ENCODE measurements around the gene DPF3.

The DPF3 gene

DNA sequence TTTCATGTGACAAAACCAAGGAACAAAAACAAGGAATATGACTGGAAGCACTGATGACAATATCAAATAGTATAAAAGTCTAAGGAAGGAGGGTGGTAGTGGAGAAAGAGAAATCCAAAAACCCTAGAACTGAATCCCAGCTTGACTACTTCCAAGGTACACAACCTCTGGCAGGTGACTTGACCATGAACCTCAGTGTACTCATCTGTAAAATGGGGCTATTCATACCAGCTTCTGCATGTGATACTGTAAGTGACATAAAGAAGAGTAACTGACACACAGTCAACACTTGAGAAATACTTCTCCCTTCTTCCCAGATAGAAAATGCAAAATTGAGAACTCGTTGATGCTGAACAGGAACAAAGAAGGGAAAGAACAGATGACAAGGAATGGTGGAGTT is 10.3 kb upstream of the DPF3 start:
- H3K4me3 ChIP-seq (ENCODE audit: low read length): no peak overlapping the region
- no peak overlapping the region for H3K9ac ChIP-seq (ENCODE audit: low read length)
- H3K27me3 ChIP-seq (replicated peaks; ENCODE audit: control insufficient read depth, insufficient read depth, low read length): no peaks in the 10 kb centered on the region
- no peaks in the 10 kb centered on the region for H3K36me3 ChIP-seq (ENCODE audit: control insufficient read depth, insufficient read depth, low read length, severe bottlenecking)
- H3K4me1 ChIP-seq (ENCODE audit: control insufficient read depth, insufficient read depth, low read length): peaks cover 39% of the 10 kb centered on the region
- no peak for DNase-seq (ENCODE audit: low read depth)
- no peaks in the 10 kb centered on the region for H3K9me3 ChIP-seq (ENCODE audit: control insufficient read depth, low read length)

GRCh38 chr14:72903716-72904115 is 9.8 kb upstream of the DPF3 start:
- Histone ChIP-seq H3K9me3 (ENCODE audit: control insufficient read depth, low read length) (no peaks in the 10 kb centered on the region), H3K27me3 (replicated peaks; ENCODE audit: control insufficient read depth, insufficient read depth, low read length) (no peaks in the 10 kb centered on the region)
- DNase-seq (ENCODE audit: low read depth): no peak

GRCh38 chr14:72902801-72903530 is 9.1 kb upstream of the DPF3 start:
- no peak for DNase-seq (ENCODE audit: low read depth)
- Histone ChIP-seq H3K4me3 (ENCODE audit: low read length) (no peak overlapping the region), H3K27me3 (replicated peaks; ENCODE audit: control insufficient read depth, insufficient read depth, low read length) (no peaks in the 10 kb centered on the region), H3K4me1 (ENCODE audit: control insufficient read depth, insufficient read depth, low read length) (peaks cover 30% of the 10 kb centered on the region), H3K36me3 (ENCODE audit: control insufficient read depth, insufficient read depth, low read length, severe bottlenecking) (no peaks in the 10 kb centered on the region), H3K9ac (ENCODE audit: low read length) (no peak overlapping the region), H3K9me3 (ENCODE audit: control insufficient read depth, low read length) (no peaks in the 10 kb centered on the region)

More at GRCh38 chr14:72903716-72904115, 9.8 kb upstream of the DPF3 start:
- H3K9ac ChIP-seq (ENCODE audit: low read length): no peak overlapping the region
- no peak overlapping the region for H3K4me3 ChIP-seq (ENCODE audit: low read length)
- peaks cover 37% of the 10 kb centered on the region for H3K4me1 ChIP-seq (ENCODE audit: control insufficient read depth, insufficient read depth, low read length)
- no peaks in the 10 kb centered on the region for H3K36me3 ChIP-seq (ENCODE audit: control insufficient read depth, insufficient read depth, low read length, severe bottlenecking)

DNA sequence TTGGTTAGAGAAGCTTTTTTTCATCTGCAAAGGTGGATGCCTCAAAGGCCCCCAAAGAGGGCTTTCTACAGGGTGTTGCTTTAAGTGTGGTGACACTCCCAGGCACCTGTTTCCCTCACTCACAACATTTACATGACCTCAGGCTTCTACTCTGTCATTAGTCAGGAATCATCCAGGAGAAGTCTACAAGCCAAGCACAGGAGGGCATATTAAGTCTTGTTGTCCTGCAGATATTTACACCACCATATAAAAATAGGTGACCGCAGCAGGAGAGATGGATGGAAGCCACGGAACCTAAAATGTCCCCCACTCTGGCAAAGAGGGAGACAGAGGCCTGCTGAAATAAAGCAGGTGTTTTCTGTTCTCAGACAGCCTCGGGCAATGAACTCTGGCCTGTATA is 7.5 kb upstream of the DPF3 start:
- Histone ChIP-seq H3K4me3 (ENCODE audit: low read length) (no peak overlapping the region), H3K4me1 (ENCODE audit: control insufficient read depth, insufficient read depth, low read length) (peaks cover 14% of the 10 kb centered on the region), H3K9me3 (ENCODE audit: control insufficient read depth, low read length) (no peaks in the 10 kb centered on the region), H3K27me3 (replicated peaks; ENCODE audit: control insufficient read depth, insufficient read depth, low read length) (no peaks in the 10 kb centered on the region), H3K9ac (ENCODE audit: low read length) (no peak overlapping the region), H3K36me3 (ENCODE audit: control insufficient read depth, insufficient read depth, low read length, severe bottlenecking) (no peaks in the 10 kb centered on the region)
- no peak for DNase-seq (ENCODE audit: low read depth)

DNA sequence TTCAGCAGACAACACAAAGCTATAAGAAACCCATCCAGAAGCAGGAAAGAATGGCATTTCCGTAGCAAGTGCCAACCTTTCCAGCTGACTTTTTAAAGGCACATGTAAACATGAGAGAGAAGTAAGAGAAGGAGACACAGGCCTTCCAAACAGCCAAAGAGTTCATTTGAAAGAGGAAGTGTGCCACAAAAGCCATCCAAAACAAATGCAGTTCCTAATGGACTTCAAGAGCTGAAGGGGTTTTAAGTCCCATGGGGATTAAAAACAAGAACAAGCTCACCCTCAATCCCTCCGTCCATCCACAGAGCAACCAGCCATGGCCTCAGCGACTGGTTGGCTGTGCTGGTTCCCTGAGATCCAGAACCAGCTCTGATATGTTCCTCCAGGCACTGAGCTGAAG is 4.5 kb upstream of the DPF3 start:
- Histone ChIP-seq H3K9me3 (ENCODE audit: control insufficient read depth, low read length) (no peaks in the 10 kb centered on the region), H3K36me3 (ENCODE audit: control insufficient read depth, insufficient read depth, low read length, severe bottlenecking) (no peaks in the 10 kb centered on the region), H3K27me3 (replicated peaks; ENCODE audit: control insufficient read depth, insufficient read depth, low read length) (no peaks in the 10 kb centered on the region), H3K4me3 (ENCODE audit: low read length) (no peak overlapping the region), H3K4me1 (ENCODE audit: control insufficient read depth, insufficient read depth, low read length) (peaks cover 9% of the 10 kb centered on the region), H3K9ac (ENCODE audit: low read length) (no peak overlapping the region)
- no peak for DNase-seq (ENCODE audit: low read depth)

DNA sequence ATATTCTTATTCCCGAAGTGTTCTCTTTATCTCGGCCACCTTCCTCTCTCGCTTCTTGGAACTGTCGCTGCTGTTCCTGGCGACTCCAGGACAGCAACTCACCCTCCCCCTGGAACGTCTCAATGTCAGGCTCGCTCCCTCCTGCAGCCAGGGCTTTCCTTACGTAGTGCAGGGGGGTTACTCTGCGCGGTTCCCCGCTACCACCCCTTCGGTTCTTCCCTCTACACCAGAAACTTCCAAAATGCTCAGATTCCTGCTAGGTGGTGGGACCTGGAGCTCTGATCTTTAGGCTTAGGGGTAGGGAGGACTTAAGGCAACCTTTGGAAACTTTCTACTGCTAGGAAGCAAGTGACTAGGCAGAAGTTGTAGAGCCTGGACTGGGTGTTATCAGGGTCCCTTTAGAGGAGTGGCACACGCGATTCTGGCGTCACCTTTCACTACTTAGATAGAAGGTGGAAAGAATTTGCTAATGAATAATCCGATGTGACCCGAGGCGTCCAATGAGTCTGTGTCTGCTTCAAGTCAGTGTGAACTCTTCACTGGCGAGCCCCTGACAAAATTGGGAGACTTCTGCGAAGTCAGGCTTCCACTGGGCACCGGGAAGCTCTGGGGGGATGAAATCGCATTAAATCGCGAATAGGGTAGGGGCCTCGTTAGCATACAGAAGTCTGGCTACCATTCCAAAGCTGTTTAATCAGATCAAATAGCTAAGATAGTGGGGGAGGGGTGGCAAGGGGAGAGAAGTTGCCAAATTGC is 900 bp upstream of the DPF3 start:
- H3K4me3 ChIP-seq (ENCODE audit: low read length): peak overlapping the region; percentile 98
- H3K4me1 ChIP-seq (ENCODE audit: control insufficient read depth, insufficient read depth, low read length): peaks cover 16% of the 10 kb centered on the region
- no peaks in the 10 kb centered on the region for H3K9me3 ChIP-seq (ENCODE audit: control insufficient read depth, low read length)
- no peaks in the 10 kb centered on the region for H3K36me3 ChIP-seq (ENCODE audit: control insufficient read depth, insufficient read depth, low read length, severe bottlenecking)
- DNase-seq (ENCODE audit: low read depth): peak; percentile 54
- H3K27me3 ChIP-seq (replicated peaks; ENCODE audit: control insufficient read depth, insufficient read depth, low read length): no peaks in the 10 kb centered on the region
- H3K9ac ChIP-seq (ENCODE audit: low read length): peak overlapping the region; percentile 71

GRCh38 chr14:72894323-72894622 is 372 bp upstream of the DPF3 start:
- H3K4me1 ChIP-seq (ENCODE audit: control insufficient read depth, insufficient read depth, low read length): peaks cover 16% of the 10 kb centered on the region
- peak overlapping the region; percentile 71 for H3K9ac ChIP-seq (ENCODE audit: low read length)
- no peaks in the 10 kb centered on the region for H3K36me3 ChIP-seq (ENCODE audit: control insufficient read depth, insufficient read depth, low read length, severe bottlenecking)
- no peaks in the 10 kb centered on the region for H3K27me3 ChIP-seq (replicated peaks; ENCODE audit: control insufficient read depth, insufficient read depth, low read length)
- H3K9me3 ChIP-seq (ENCODE audit: control insufficient read depth, low read length): no peaks in the 10 kb centered on the region
- DNase-seq (ENCODE audit: low read depth): no peak
- H3K4me3 ChIP-seq (ENCODE audit: low read length): peak overlapping the region; percentile 98

- peak overlapping the region; percentile 79 for H3K9ac ChIP-seq (ENCODE audit: low read length)
- no peaks in the 10 kb centered on the region for H3K9me3 ChIP-seq (ENCODE audit: control insufficient read depth, low read length)
- peaks cover 27% of the 10 kb centered on the region for H3K4me1 ChIP-seq (ENCODE audit: control insufficient read depth, insufficient read depth, low read length)
- no peaks in the 10 kb centered on the region for H3K27me3 ChIP-seq (replicated peaks; ENCODE audit: control insufficient read depth, insufficient read depth, low read length)
- H3K4me3 ChIP-seq (ENCODE audit: low read length): peak overlapping the region; percentile 98
- peak; percentile 61 for DNase-seq (ENCODE audit: low read depth)
- H3K36me3 ChIP-seq (ENCODE audit: control insufficient read depth, insufficient read depth, low read length, severe bottlenecking): no peaks in the 10 kb centered on the region
Observed at GRCh38 chr14:72892879-72893635, 844 bp downstream of the DPF3 start.

DNA sequence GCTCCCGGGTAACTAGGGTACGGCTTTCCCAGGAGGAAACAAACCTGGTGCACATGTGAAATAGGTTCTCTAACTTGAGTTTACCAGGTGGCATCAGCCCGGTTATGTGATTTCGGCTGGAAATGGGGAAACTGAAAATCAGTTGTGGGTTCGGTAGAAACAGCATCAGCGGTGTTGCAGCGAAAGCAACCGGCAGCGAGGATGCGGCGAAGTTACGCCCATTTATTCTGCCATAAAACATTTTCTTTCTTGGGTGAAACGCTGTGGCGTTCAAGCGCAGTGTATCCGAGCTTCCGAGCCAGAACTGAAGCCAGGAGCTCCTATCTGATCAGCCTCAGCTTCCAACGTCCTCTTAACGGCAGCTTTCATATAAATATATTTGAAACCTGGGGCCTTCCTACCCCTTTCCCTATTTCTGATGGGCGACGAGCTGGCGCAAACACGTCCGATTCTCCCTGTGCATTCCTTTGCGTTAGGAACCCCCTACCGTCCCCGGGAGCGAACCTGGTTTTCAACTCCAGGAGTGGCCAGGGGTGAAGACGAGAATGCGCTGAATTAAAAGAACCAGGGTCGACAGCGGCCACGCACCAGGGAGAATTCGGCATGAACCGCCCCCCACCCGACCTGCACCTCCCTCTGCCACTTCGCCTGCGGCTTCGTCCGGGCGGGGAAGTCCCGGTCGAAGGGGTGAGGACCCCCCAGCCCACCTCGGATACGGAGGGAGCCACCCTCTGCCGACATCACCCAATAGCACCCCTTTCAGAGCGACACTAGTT is 1.6 kb downstream of the DPF3 start:
- peak; percentile 63 for DNase-seq (ENCODE audit: low read depth)
- no peaks in the 10 kb centered on the region for H3K27me3 ChIP-seq (replicated peaks; ENCODE audit: control insufficient read depth, insufficient read depth, low read length)
- peak overlapping the region; percentile 98 for H3K4me3 ChIP-seq (ENCODE audit: low read length)
- peaks cover 27% of the 10 kb centered on the region for H3K4me1 ChIP-seq (ENCODE audit: control insufficient read depth, insufficient read depth, low read length)
- H3K9ac ChIP-seq (ENCODE audit: low read length): peak overlapping the region; percentile 46
- H3K9me3 ChIP-seq (ENCODE audit: control insufficient read depth, low read length): no peaks in the 10 kb centered on the region
- H3K36me3 ChIP-seq (ENCODE audit: control insufficient read depth, insufficient read depth, low read length, severe bottlenecking): no peaks in the 10 kb centered on the region

DNA sequence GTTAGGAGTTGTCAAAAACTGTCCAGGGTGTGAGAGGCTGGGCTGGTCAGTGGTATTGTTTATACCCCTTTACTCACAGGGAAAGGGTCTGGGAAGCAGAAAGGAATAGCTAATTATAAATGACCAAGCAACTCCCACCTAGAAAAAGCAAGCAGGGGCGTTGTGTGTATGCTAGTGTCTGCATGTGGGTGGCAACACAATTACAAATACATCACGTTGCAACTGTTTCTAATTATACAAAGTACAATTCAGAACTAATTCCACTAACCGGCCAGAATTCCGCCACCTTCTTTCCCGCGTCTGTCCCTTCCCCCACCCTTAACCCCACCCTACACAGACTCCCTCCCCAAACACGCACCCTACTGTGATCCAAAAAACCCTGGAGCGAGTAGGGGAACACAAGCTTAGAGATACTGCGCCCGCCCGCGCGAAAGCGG is 2.2 kb downstream of the DPF3 start:
- Histone ChIP-seq H3K4me1 (ENCODE audit: control insufficient read depth, insufficient read depth, low read length) (peaks cover 27% of the 10 kb centered on the region), H3K27me3 (replicated peaks; ENCODE audit: control insufficient read depth, insufficient read depth, low read length) (no peaks in the 10 kb centered on the region), H3K4me3 (ENCODE audit: low read length) (peak overlapping the region; percentile 98)

GRCh38 chr14:72889366-72889765 is 4.5 kb downstream of the DPF3 start:
- no peaks in the 10 kb centered on the region for H3K36me3 ChIP-seq (ENCODE audit: control insufficient read depth, insufficient read depth, low read length, severe bottlenecking)
- H3K4me3 ChIP-seq (ENCODE audit: low read length): no peak overlapping the region
- H3K27me3 ChIP-seq (replicated peaks; ENCODE audit: control insufficient read depth, insufficient read depth, low read length): no peaks in the 10 kb centered on the region
- H3K9ac ChIP-seq (ENCODE audit: low read length): no peak overlapping the region
- no peaks in the 10 kb centered on the region for H3K9me3 ChIP-seq (ENCODE audit: control insufficient read depth, low read length)
- peaks cover 18% of the 10 kb centered on the region for H3K4me1 ChIP-seq (ENCODE audit: control insufficient read depth, insufficient read depth, low read length)
- DNase-seq (ENCODE audit: low read depth): no peak

More for the DNA sequence above, 2.2 kb downstream of the DPF3 start:
- peak overlapping the region; percentile 46 for H3K9ac ChIP-seq (ENCODE audit: low read length)
- H3K9me3 ChIP-seq (ENCODE audit: control insufficient read depth, low read length): no peaks in the 10 kb centered on the region
- H3K36me3 ChIP-seq (ENCODE audit: control insufficient read depth, insufficient read depth, low read length, severe bottlenecking): no peaks in the 10 kb centered on the region
- peak; percentile 45 for DNase-seq (ENCODE audit: low read depth)
